GM19043 (cell line): ENCODE results near the gene ZSCAN10.
"Not testable (repeated sequence)": the region's sequence is repeated elsewhere in the genome, so short reads cannot be mapped to it uniquely, and the experiment has no call there.

Experiments
- ATAC-seq: cut with Tn5 transposase; IDR thresholded peaks from one replicate; pipeline ENCODE4 v1.9.1; 2021; ENCODE audit warnings: low read depth; ENCODE audit not compliant: unreplicated experiment

Gene ZSCAN10

GRCh38 chr16:3098459-3099394 is at the start of gene ZSCAN10:
Gene ZSCAN10 (minus strand): TSS chr16:3099294. CDS start chr16:3092937, 6,357 bp downstream.
- ATAC-seq = no peak

GRCh38 chr16:3148256-3149192 is 49.4 kb upstream of the ZSCAN10 start:
- ATAC-seq = no peak

- no peak for ATAC-seq
These were observed 48.6 kb upstream of the ZSCAN10 start for GRCh38 chr16:3147757-3148104.

GRCh38 chr16:3147046-3147756 is 48.1 kb upstream of the ZSCAN10 start:
- no peak for ATAC-seq

- no peak for ATAC-seq
These were observed 46.6 kb upstream of the ZSCAN10 start for GRCh38 chr16:3145660-3146059.

- no peak for ATAC-seq
These were observed 46.1 kb upstream of the ZSCAN10 start for GRCh38 chr16:3145151-3145550.

DNA sequence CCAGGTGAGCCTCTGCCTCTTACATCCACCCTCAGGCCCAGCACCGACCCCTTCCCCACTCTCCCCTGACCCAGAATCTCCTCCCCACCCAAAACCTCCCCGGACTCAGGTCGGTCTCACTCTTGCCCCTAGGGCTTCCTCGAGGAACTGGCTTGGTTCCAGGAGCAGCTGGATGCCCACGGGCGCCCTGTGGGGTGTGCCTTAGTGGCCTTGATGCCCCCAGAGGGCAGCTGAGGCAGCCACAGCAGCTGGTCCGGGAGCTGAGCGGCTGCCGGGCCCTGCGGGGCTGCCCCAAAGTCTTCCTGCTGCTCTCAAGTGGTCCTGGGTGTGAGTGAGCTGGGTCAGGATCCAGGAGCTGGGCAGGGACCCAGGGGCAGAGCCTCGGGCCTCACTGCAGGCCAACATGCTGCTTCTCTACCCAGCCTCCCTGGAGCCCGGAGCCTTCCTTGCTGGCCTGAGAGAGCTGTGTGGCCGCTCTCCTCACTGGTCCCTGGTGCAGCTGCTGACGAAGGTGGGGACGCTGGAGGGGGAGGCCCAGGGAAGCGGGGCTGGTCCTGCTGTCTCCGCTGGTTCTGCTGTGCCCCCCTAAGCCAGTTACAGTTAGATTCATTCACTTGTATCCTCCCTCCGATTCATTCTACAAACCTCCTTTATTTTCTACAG is 45.4 kb upstream of the ZSCAN10 start:
- ATAC-seq = no peak

DNA sequence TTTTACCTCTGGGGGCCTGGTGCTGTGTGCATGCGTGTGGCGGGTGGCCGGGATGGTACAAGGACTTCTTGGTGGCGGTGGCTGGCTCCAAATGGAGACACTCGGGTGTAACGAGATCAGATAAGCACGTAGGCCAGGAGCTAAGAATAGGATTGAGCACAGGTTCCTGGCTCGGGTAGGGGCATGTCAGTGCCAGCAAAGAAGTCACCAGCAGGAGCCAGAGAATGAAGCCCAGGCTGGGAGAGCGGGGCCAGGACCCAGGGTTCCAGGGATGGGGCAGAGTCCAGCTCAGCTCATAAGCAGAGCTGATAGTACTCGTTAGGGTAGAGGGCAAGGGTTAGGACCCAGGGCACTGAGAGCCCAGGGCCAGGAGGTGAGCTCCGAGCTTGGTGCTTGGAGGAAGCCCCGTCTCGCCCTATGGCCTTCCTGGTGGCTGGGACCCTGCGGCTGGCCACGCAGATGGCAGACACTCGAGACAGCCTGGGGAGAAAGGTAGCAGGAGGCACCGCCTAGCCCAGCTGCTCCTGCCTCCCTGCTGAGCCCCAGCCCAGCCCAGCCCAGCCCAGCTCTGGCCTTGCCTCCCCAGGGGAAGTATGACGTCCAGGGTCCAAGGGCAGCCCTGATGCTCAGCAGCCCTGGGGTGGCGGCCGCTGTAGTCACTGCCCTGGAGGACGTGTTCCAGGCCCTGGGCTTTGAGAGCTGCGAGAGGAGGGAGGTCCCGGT is 44.7 kb upstream of the ZSCAN10 start:
- ATAC-seq = no peak

DNA sequence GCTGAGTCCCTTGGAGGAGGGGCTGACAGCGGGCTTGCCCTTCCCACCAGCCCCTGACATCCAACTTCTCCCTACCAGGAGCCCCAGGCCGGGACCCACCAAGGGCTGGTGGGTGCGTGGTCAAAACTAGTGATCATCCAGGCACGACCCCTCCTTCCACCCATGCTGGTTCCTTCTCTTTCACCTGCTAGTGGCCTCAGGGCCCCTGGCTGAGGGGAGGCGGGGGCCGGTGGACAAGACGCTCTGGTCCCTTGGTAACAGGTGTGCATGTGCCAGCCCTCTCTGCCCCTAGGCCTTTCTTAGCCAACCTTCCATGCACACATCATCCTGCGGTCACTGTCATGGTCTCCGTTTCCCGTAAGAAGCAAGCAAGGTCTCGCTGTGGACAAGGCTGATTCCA is 44.1 kb upstream of the ZSCAN10 start:
- ATAC-seq = no peak

DNA sequence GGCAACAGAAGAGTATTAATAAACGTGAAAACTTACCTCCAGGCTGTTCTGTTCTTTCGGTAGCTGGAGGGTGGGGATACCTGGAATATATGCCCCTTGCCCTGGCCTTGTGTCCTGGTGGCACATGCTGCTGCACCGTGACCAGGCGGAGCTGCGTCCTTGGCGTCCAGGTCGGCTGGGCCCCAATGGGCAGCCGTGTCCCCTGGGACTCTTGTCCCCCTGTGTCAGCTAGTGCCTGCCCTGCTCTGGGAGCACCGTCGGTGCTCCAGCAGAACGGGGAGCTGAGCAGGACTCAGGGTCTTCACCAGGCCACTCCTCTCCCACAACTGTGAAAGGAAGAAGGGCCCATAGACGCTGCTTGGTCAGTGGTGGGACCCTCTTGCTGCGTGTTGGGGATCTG is 43.7 kb upstream of the ZSCAN10 start:
- ATAC-seq = no peak

GRCh38 chr16:3142327-3142726 is 43.2 kb upstream of the ZSCAN10 start:
- ATAC-seq = no peak

- ATAC-seq = no peak
These were observed 42.8 kb upstream of the ZSCAN10 start for GRCh38 chr16:3141781-3142311.

DNA sequence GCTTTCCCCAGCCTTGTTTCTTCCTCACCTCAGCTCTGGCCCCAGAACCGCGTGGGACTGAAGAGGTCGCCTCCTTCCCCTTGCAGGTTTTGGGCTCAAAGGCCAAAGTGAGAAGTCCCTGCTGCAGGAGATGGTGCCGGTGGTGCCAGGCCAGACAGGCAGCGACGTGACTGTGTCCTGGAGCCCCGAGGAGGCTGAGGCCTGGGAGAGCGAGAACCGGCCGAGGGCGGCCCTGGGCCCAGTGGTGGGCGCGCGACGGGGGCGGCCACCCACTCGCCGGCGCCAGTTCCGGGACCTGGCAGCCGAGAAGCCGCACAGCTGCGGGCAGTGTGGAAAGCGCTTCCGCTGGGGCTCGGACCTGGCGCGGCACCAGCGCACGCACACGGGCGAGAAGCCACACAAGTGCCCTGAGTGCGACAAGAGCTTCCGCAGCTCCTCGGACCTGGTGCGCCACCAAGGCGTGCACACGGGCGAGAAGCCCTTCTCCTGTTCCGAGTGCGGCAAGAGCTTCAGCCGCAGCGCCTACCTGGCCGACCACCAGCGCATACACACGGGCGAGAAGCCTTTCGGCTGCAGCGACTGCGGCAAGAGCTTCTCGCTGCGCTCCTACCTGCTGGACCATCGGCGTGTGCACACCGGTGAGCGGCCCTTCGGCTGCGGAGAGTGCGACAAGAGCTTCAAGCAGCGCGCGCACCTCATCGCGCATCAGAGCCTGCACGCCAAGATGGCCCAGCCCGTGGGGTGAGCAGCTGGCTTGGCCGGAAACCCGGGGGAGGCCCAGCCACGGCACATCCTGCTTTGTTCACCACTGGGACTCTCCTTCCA is 41.7 kb upstream of the ZSCAN10 start:
- no peak for ATAC-seq

DNA sequence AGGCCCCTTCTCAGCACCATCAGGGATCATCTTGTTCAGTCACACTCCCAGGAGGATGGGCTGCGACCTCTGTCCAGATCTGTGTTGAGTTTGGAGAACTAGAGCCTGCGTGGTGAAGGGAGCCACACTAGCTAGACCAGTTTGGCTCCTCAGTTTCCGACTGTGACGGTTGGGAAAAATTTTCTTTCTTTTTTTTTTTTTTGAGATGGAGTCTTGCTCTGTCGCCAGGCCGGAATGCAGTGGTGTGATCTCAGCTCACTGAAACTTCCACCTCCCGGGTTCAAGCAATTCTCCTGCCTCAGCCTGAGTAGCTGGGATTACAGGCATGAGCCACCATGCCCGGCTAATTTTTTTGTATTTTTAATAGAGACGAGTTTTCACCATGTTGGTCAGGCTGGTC is 40.5 kb upstream of the ZSCAN10 start:
- not testable (repeated sequence) for ATAC-seq

DNA sequence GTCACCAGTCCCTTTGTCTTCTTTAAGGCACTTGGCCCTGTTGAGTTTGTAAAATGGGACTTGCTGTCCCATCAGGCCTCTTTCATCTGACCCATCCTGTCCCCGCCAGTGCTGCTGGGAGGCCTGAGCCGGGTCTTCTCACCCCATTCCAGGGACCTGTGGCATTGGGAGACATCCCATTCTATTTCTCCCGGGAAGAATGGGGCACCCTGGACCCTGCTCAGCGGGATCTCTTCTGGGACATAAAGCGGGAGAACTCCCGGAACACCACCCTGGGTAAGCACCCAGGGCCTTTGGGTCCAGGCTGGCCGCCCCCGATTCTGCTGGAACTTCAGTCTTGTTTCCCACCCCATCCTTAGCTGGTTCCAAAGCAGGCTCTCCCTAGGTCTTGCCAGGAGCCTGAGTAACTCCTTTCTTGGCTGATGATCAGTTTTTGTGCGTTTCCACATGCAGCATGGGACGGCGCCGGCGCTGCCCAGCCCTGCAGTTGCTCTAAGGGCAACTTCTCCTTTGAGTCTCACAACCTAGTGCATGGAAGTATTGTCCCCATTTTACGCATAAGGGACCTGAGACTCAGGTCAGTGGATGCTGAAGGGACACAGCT is 39.8 kb upstream of the ZSCAN10 start:
- no peak for ATAC-seq

- ATAC-seq = no peak
These were observed 39.2 kb upstream of the ZSCAN10 start for GRCh38 chr16:3138342-3138741.

DNA sequence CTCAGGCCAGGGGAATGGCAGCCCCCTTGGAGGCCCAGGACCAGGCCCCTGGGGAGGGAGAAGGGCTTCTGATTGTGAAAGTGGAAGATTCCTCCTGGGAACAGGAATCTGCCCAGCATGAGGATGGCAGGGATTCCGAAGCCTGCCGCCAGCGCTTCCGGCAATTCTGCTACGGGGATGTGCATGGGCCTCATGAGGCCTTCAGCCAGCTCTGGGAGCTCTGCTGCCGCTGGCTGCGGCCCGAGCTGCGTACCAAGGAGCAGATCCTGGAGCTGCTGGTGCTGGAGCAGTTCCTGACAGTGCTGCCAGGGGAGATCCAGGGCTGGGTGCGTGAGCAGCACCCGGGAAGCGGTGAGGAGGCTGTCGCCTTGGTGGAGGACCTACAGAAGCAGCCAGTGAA is 38.2 kb upstream of the ZSCAN10 start:
- no peak for ATAC-seq

GRCh38 chr16:3135126-3135715 is 36.1 kb upstream of the ZSCAN10 start:
- no peak for ATAC-seq
